Measurements from ENCODE around the gene C19orf12.
"Not testable (repeated sequence)": the region's sequence is repeated elsewhere in the genome, so short reads cannot be mapped to it uniquely, and the experiment has no call there.

C19orf12 gene

GRCh38 chr19:29673451-29674371, 41.4 kb downstream of the C19orf12 start:
- TF ChIP-seq CTCF (IDR thresholded peaks at IDR 0.05; ENCODE audit: low read depth, low read length): no peak
- no peak for DNase-seq (ENCODE audit: extremely low read depth, low read depth)

- no peak for DNase-seq (ENCODE audit: extremely low read depth, low read depth)
- TF ChIP-seq CTCF (IDR thresholded peaks at IDR 0.05; ENCODE audit: low read depth, low read length): no peak
Observed at GRCh38 chr19:29672933-29673336, 42.1 kb downstream of the C19orf12 start.

GRCh38 chr19:29672319-29672932, 42.6 kb downstream of the C19orf12 start:
- no peak for DNase-seq (ENCODE audit: extremely low read depth, low read depth)
- no peak for TF ChIP-seq CTCF (IDR thresholded peaks at IDR 0.05; ENCODE audit: low read depth, low read length)

- no peak for TF ChIP-seq CTCF (IDR thresholded peaks at IDR 0.05; ENCODE audit: low read depth, low read length)
- DNase-seq (ENCODE audit: extremely low read depth, low read depth): no peak
Observed at GRCh38 chr19:29671393-29672160, 43.5 kb downstream of the C19orf12 start.

- not testable (repeated sequence) for DNase-seq (ENCODE audit: extremely low read depth, low read depth)
Observed at GRCh38 chr19:29671026-29671392, 44.1 kb downstream of the C19orf12 start.

GRCh38 chr19:29670255-29670654, 44.8 kb downstream of the C19orf12 start:
- no peak for DNase-seq (ENCODE audit: extremely low read depth, low read depth)
- TF ChIP-seq CTCF (IDR thresholded peaks at IDR 0.05; ENCODE audit: low read depth, low read length): no peak

- TF ChIP-seq CTCF (IDR thresholded peaks at IDR 0.05; ENCODE audit: low read depth, low read length): peak; percentile 16
- no peak for DNase-seq (ENCODE audit: extremely low read depth, low read depth)
Observed at GRCh38 chr19:29668746-29669609, 46.1 kb downstream of the C19orf12 start.
